ENCODE measurements around the gene FAM107B. TPM values are rescaled to one million over a fixed set of nuclear protein-coding genes. Genes with fewer than 3 reads are reported as not detected.

FAM107B gene
- total RNA-seq, 1 donor from 2014 or later = 286 TPM

DNA sequence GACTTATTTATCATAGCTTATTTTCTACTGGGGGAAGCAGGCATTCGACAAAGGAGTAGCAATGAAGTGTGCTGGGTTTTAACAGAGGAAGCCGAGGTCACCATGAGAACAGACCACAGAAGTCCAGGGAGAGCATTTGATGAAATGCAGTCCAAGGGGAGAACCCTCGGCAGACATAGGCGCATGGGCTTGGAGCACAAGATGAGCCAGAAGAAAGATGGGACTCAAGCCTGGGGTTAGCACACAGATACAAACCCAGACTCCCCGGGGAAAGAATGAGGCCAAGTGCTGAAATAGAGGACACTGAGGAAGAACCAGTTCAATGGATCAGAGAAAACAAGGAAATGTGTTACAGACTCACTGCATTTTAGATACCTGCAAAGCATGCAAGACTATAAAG, 209.5 kb downstream of the FAM107B start:
- H3K27ac Mint-ChIP-seq = peak overlapping the region; percentile 81
- no peaks in the 10 kb centered on the region for H3K27me3 Mint-ChIP-seq
- peaks cover 90% of the 10 kb centered on the region for H3K4me1 Mint-ChIP-seq
- peaks cover 2% of the 10 kb centered on the region for H3K9me3 Mint-ChIP-seq
- POLR2A ChIA-PET = interaction anchor here (0.7 to 1.8 kb wide), 4 partner anchors 8 to 313 kb away, joined by 3 to 5 read pairs (median 4); partner anchors contain the start of gene SUV39H2
- DNase-seq = no peak
- intact Hi-C loops (cut with micrococcal nuclease) = loop anchor here (2.0 kb wide), 1 partner anchor 20 kb away; no protein-coding TSS in a partner anchor
- peak overlapping the region; percentile 24 for H3K4me3 Mint-ChIP-seq
- TF ChIP-seq, protein P1, sequence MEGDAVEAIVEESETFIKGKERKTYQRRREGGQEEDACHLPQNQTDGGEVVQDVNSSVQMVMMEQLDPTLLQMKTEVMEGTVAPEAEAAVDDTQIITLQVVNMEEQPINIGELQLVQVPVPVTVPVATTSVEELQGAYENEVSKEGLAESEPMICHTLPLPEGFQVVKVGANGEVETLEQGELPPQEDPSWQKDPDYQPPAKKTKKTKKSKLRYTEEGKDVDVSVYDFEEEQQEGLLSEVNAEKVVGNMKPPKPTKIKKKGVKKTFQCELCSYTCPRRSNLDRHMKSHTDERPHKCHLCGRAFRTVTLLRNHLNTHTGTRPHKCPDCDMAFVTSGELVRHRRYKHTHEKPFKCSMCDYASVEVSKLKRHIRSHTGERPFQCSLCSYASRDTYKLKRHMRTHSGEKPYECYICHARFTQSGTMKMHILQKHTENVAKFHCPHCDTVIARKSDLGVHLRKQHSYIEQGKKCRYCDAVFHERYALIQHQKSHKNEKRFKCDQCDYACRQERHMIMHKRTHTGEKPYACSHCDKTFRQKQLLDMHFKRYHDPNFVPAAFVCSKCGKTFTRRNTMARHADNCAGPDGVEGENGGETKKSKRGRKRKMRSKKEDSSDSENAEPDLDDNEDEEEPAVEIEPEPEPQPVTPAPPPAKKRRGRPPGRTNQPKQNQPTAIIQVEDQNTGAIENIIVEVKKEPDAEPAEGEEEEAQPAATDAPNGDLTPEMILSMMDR (IDR thresholded peaks at IDR 0.05) = no peak
- H3K36me3 Mint-ChIP-seq (ENCODE audit: low read depth) = peaks cover 53% of the 10 kb centered on the region
- no peak for ATAC-seq (ENCODE audit: low read depth)
- CTCF ChIA-PET = interaction anchor here (1.9 kb wide), 1 partner anchor 28 kb away, joined by 5 read pairs; no protein-coding TSS in a partner anchor

DNA sequence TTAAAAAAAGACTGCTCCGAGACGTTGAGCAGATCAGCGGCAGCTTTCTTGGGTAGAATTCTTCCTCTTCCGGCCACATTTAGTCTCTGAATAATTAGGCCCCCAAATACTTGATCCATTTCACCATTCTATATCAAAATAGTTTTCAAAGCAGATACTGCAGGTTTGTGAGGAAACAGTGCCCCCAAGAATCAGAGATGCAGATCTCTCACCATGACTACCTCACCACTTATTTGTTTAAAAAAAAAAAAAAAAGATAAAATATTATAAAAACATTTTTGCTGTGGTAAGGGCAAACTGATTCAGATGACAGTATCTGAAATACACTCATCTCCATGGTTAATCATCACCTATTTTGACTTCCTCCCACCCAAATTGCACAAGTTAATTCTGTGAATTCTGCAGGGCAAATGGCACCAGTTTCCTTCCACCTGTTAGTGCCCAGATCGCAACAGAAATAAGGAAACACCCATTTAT, 210.4 kb downstream of the FAM107B start:
- ChIA-PET POLR2A (interaction anchor here (0.7 to 1.8 kb wide), 9 partner anchors 9 to 314 kb away, joined by 3 to 5 read pairs (median 4); partner anchors contain the start of genes CDNF, HSPA14, MSANTD7 and SUV39H2), CTCF (interaction anchor here (1.9 kb wide), 1 partner anchor 27 kb away, joined by 5 read pairs; no protein-coding TSS in a partner anchor)
- H3K9me3 Mint-ChIP-seq = peaks cover 2% of the 10 kb centered on the region
- H3K27ac Mint-ChIP-seq = peak overlapping the region; percentile 87
- H3K4me1 Mint-ChIP-seq = peaks cover 89% of the 10 kb centered on the region
- H3K36me3 Mint-ChIP-seq (ENCODE audit: low read depth) = peaks cover 52% of the 10 kb centered on the region
- DNase-seq = no peak
- H3K4me3 Mint-ChIP-seq = peak overlapping the region; percentile 55
- intact Hi-C loops (cut with micrococcal nuclease) = loop anchor here (1.0 to 5.0 kb wide), 3 partner anchors 8 to 273 kb away; partner anchors contain the start of genes CDNF, HSPA14 and MSANTD7
- H3K27me3 Mint-ChIP-seq = no peaks in the 10 kb centered on the region
- TF ChIP-seq, protein P1 (IDR thresholded peaks at IDR 0.05) = no peak
- peak; percentile 50 for ATAC-seq (ENCODE audit: low read depth)

DNA sequence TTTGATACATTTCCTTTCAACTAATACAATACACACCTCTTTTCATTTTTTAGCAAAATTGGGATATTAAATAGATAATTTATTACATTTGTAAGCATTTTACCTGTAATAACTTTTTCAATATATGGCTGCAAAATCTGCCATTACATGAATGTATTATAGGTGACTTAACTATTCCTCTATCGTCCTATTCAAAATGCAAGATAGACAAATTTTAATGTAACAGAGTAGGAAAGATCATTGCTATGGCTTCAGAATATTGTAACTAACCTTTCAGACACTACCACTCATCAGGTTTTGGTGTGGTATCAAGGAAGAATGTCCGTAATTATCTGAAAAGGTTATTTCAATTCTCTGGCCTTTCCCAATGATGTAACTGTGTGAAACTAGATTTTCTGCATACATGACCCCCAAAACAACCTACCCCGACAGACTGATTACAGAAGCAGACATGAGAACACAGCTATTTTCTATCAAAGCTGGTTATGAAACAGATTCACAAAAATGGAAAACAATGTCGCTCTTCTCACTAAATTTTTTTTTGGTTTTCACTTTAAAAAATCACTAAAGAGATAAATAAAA, 211.2 kb downstream of the FAM107B start:
- no peak for DNase-seq
- ATAC-seq (ENCODE audit: low read depth) = no peak
- intact Hi-C loops (cut with micrococcal nuclease) = loop anchor here (5.0 kb wide), 1 partner anchor 274 kb away; the partner anchor contains the start of genes CDNF, HSPA14 and MSANTD7
- ChIA-PET POLR2A (interaction anchor here (0.9 to 1.8 kb wide), 5 partner anchors 29 to 274 kb away, joined by 3 to 5 read pairs (median 4); partner anchors contain the start of genes CDNF, HSPA14 and MSANTD7), CTCF (interaction anchor here (1.0 to 1.9 kb wide), 3 partner anchors 9 to 26 kb away, joined by 3 to 5 read pairs (median 4); no protein-coding TSS in a partner anchor)
- peaks cover 2% of the 10 kb centered on the region for H3K9me3 Mint-ChIP-seq
- peak overlapping the region; percentile 87 for H3K27ac Mint-ChIP-seq
- H3K4me1 Mint-ChIP-seq = peaks cover 89% of the 10 kb centered on the region
- peaks cover 47% of the 10 kb centered on the region for H3K36me3 Mint-ChIP-seq (ENCODE audit: low read depth)
- no peaks in the 10 kb centered on the region for H3K27me3 Mint-ChIP-seq
- H3K4me3 Mint-ChIP-seq = peak overlapping the region; percentile 68
- TF ChIP-seq, protein P1 (IDR thresholded peaks at IDR 0.05) = no peak

DNA sequence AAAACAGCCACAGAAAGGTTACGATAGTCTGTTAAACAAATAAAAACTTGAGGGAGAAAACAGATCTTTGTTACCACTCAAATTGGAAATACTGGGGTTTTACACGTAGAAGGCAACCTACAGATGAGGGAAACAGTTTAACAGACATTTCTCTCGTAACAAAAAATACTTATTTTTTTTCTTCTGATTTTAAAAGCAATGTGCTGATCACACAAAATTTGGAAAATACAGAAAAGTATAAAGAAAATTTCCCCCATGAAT, 211.7 kb downstream of the FAM107B start:
- TF ChIP-seq, protein P1 (IDR thresholded peaks at IDR 0.05) = no peak
- H3K9me3 Mint-ChIP-seq = peaks cover 2% of the 10 kb centered on the region
- intact Hi-C loops (cut with micrococcal nuclease) = loop anchor here (5.0 kb wide), 1 partner anchor 274 kb away; the partner anchor contains the start of genes CDNF, HSPA14 and MSANTD7
- POLR2A ChIA-PET = no interaction called here
- peaks cover 91% of the 10 kb centered on the region for H3K4me1 Mint-ChIP-seq
- no peaks in the 10 kb centered on the region for H3K27me3 Mint-ChIP-seq
- H3K27ac Mint-ChIP-seq = peak overlapping the region; percentile 87
- CTCF ChIA-PET = interaction anchor here (1.0 to 1.3 kb wide), 3 partner anchors 9 to 260 kb away, joined by 3 to 4 read pairs (median 4); no protein-coding TSS in a partner anchor
- no peak overlapping the region for H3K4me3 Mint-ChIP-seq
- DNase-seq = no peak
- H3K36me3 Mint-ChIP-seq (ENCODE audit: low read depth) = peaks cover 45% of the 10 kb centered on the region
- no peak for ATAC-seq (ENCODE audit: low read depth)

All from activated B cell treated with CpG ODN at 0.5 μM for 24 hours (primary cell).